WERI-Rb-1 (cell line): ENCODE results near the gene APCDD1L.
"Not testable (repeated sequence)": the region's sequence is repeated elsewhere in the genome, so short reads cannot be mapped to it uniquely, and the experiment has no call there.

Experiments
- DNase-seq: peaks from one replicate; pipeline ENCODE4 v3.0.0-alpha.2; 2020
- H3K27ac ChIP-seq: fragments of 250-450 bp; sonication (Bioruptor Pico); 2 replicates; pipeline ENCODE4 v1.5.1; 2020; ENCODE audit warnings: mild to moderate bottlenecking, moderate library complexity
- H3K27me3 ChIP-seq: fragments of 250-450 bp; sonication (Bioruptor Pico); 2 replicates; pipeline ENCODE4 v1.5.1; 2021; ENCODE audit warnings: mild to moderate bottlenecking, low read depth, moderate library complexity; ENCODE audit not compliant: insufficient read depth, severe bottlenecking
- H3K36me3 ChIP-seq: fragments of 250-450 bp; sonication (Bioruptor Pico); 2 replicates; pipeline ENCODE4 v1.5.1; 2020; ENCODE audit warnings: mild to moderate bottlenecking, moderate library complexity
- H3K4me3 ChIP-seq: 2 replicates; pipeline ENCODE4 v1.5.1; 2011; ENCODE audit warnings: low read depth, mild to moderate bottlenecking, control low read depth, low read length
- H3K9me3 ChIP-seq: fragments of 250-450 bp; sonication (Bioruptor Pico); 2 replicates; pipeline ENCODE4 v1.5.1; 2021; ENCODE audit warnings: mild to moderate bottlenecking, moderate library complexity; ENCODE audit not compliant: severe bottlenecking
- TF ChIP-seq, protein P1 (sequence below): IDR thresholded peaks from 2 replicates; pipeline ENCODE4 v1.5.1; 2011; ENCODE audit warnings: low read depth, mild to moderate bottlenecking, control low read depth, inconsistent platforms, low read length

The APCDD1L gene

DNA sequence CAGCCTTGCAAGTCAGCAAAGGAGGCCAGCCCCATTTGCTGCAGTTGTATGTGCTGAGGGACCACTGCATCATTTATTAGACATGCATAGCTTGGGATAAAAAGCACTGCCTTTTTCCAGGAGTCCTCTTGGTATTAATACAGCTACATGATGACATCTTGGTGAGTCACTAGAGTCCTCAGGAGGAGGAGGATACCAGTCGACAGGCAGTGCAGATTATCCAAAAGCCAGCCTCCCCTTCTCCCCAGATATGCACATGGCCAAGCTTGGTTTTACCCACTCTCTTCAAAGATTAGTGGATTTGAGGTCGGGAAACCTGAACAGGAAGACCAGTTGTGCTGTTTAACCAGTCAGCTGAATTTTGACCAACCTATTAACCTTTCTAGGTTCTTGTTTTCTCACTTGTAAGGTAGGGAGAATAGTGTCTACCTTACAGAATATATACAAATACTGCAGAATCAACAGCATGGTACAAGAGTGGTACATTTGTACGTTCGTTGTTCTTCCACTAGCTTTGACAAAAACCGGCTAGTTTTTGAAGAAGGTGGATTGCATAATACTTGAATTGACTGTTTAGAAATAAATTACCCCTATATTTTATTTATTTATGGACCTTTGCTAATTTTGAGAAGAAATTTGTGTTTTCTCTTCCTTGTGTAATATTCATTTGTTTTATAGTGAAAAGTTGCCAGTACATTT, 94.3 kb downstream of the APCDD1L start:
- no peak overlapping the region for H3K27ac ChIP-seq
- H3K27me3 ChIP-seq: no peaks in the 10 kb centered on the region

DNA sequence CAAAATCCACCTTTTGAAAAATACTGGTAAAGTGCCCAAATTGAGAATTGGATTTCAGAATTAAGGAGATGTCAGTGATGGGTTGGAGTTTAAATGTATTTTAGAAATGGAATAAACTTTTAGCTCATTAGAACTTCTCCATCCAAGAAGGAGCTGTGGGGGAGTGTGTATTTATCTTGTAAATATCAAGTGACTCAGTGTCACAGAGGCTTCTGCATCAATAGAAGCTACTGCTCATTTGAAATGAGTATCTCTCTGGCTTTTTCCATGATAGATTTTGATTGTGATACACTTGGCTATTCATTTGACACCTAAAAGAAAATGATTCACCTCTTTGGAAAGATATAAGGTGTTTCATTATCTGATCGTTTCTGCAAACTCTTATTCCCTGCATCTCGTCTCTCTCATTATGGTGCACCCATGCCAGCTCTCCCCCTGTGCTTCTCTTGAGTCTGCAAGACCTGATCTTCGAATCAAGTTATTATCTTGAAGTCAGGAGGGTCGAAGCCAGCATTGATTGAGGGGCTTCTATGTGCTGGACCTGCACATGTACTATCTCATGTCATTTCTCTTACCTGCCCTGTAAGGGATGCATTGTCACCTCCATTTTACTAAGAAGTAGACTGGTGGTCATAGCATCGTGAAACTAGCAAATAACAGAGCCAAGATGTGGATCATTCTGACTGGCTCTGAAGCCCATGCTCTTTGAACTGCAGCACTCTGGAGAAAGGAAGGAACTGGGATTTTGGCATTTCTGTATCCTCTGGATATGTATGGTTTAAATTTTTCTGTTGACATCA, 96.0 kb downstream of the APCDD1L start:
- no peak for DNase-seq
- TF ChIP-seq, protein P1, sequence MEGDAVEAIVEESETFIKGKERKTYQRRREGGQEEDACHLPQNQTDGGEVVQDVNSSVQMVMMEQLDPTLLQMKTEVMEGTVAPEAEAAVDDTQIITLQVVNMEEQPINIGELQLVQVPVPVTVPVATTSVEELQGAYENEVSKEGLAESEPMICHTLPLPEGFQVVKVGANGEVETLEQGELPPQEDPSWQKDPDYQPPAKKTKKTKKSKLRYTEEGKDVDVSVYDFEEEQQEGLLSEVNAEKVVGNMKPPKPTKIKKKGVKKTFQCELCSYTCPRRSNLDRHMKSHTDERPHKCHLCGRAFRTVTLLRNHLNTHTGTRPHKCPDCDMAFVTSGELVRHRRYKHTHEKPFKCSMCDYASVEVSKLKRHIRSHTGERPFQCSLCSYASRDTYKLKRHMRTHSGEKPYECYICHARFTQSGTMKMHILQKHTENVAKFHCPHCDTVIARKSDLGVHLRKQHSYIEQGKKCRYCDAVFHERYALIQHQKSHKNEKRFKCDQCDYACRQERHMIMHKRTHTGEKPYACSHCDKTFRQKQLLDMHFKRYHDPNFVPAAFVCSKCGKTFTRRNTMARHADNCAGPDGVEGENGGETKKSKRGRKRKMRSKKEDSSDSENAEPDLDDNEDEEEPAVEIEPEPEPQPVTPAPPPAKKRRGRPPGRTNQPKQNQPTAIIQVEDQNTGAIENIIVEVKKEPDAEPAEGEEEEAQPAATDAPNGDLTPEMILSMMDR: no peak
- Histone ChIP-seq H3K27ac (no peak overlapping the region), H3K4me3 (no peak overlapping the region), H3K27me3 (no peaks in the 10 kb centered on the region), H3K36me3 (peaks cover 31% of the 10 kb centered on the region), H3K9me3 (no peaks in the 10 kb centered on the region)

More for the DNA sequence above, 94.3 kb downstream of the APCDD1L start:
- DNase-seq: no peak
- no peaks in the 10 kb centered on the region for H3K9me3 ChIP-seq
- H3K36me3 ChIP-seq: peaks cover 37% of the 10 kb centered on the region
- no peak overlapping the region for H3K4me3 ChIP-seq
- TF ChIP-seq, protein P1: no peak

DNA sequence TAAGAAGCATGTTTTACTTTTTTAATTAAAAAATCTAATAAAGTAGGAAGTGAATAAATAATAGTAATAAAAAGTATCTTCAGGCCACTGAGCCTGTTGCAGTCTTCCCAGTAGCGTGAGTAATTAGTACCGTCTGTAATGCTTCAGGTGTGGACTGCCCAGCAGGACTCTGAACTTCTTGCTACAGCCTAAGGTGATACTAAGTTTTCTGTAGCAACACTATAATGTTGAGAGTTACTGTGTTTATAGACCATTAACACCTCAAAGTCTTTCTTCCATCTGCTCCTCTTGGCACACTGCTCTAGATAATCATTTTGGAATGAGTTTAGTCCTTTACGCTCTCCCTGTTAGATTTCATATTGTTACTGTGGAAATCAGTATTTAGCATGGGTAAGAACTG, 97.8 kb downstream of the APCDD1L start:
- TF ChIP-seq, protein P1: no peak
- H3K9me3 ChIP-seq: no peaks in the 10 kb centered on the region
- no peak for DNase-seq
- peaks cover 31% of the 10 kb centered on the region for H3K36me3 ChIP-seq
- no peak overlapping the region for H3K27ac ChIP-seq
- no peak overlapping the region for H3K4me3 ChIP-seq
- no peaks in the 10 kb centered on the region for H3K27me3 ChIP-seq

DNA sequence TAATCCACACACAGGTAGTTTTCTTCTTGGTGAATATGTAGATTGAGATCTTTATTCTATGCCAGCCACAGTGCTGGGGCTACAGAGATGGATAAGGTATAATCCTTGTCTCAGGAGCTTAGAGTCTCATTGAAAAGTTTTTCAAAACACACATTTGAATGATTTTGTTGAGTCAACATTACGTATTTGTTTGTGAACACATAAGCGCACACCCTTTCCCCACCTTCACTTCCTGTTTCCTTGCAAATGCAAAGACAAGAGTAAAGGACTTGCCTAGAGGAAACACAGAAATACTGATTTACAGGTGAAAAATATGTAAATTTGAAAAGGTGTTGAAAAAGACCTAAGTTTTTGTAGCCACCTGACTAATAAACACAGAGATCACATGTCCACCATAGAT, 98.4 kb downstream of the APCDD1L start:
- no peak for DNase-seq
- Histone ChIP-seq H3K4me3 (no peak overlapping the region), H3K27ac (no peak overlapping the region), H3K27me3 (no peaks in the 10 kb centered on the region), H3K36me3 (peaks cover 31% of the 10 kb centered on the region), H3K9me3 (no peaks in the 10 kb centered on the region)
- TF ChIP-seq, protein P1: no peak

DNA sequence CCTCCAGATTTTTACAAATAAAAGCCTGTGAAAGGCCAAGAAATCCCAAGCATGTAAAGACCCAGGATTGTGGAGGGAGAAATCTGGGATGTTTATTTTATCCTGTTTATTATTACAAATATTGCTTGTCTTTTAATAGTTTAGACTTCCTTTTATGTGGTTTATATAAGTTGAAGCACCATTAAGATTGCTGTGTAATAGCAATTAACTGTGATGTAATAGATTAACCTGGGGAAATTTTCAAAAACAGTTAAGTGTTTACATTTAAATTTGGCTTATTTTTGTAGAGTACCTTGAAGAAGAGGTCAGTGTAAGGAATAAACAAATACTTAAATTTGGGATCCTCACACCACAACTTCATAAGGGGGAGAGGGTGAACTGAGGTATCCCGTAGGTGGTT, 99.1 kb downstream of the APCDD1L start:
- H3K27ac ChIP-seq: no peak overlapping the region
- H3K27me3 ChIP-seq: no peaks in the 10 kb centered on the region
- no peak overlapping the region for H3K4me3 ChIP-seq
- H3K9me3 ChIP-seq: no peaks in the 10 kb centered on the region
- DNase-seq: no peak
- H3K36me3 ChIP-seq: peaks cover 29% of the 10 kb centered on the region
- TF ChIP-seq, protein P1: no peak

DNA sequence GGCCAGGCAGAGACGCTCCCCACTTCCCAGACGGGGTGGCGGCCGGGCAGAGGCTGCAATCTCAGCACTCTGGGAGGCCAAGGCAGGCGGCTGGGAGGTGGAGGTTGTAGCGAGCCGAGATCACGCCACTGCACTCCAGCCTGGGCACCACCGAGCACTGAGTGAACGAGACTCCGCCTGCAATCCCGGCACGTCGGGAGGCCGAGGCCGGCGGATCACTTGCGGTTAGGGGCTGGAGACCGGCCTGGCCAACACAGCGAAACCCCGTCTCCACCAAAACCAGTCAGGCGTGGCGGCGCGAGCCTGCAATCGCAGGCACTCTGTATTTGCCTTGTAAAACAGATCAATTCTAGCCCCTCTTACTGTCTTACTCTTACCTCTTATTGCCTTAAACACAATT, 100.4 kb downstream of the APCDD1L start:
- not testable (repeated sequence) for DNase-seq
- H3K36me3 ChIP-seq: peaks cover 18% of the 10 kb centered on the region

DNA sequence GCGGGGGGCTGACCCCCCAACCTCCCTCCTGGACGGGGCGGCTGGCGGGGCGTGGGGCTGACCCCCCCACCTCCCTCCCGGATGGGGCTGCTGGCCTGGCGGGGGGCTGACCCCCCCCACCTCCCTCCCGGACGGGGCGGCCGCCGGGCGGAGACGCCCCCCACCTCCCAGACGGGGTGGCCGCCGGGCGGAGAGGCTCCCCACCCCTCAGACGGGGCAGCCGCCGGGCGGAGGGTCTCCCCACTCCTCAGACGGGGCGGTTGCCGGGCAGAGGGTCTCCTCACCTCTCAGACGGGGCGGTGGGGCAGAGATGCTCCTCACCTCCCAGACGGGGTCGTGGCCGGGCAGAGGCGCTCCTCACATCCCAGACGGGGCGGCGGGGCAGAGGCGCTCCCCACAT, 101.0 kb downstream of the APCDD1L start:
- not testable (repeated sequence) for H3K4me3 ChIP-seq, H3K27ac ChIP-seq, H3K9me3 ChIP-seq, DNase-seq, H3K27me3 ChIP-seq
- peaks cover 17% of the 10 kb centered on the region for H3K36me3 ChIP-seq

More for the DNA sequence above, 100.4 kb downstream of the APCDD1L start:
- not testable (repeated sequence) for H3K4me3 ChIP-seq, H3K27ac ChIP-seq, H3K27me3 ChIP-seq, H3K9me3 ChIP-seq
